SK-N-SH (cell line): Measurements from ENCODE around the gene ECI1. TPM values are rescaled to one million over a fixed set of nuclear protein-coding genes. Genes with fewer than 3 reads are reported as not detected.

ENCODE experiments used
- CTCF ChIA-PET: fragments of 300-600, 350-600 bp; formaldehyde crosslinking; extraction: SDS; loops from one replicate; lab custom pipeline; 2021; lab: Yijun Ruan, JAX
- POLR2A ChIA-PET: fragments of 350-600 bp; sonication (Branson Sonifier 250); formaldehyde crosslinking; extraction: SDS; loops from one replicate; lab custom pipeline; 2020; ENCODE audit warnings: antibody characterized with exemption, inconsistent platforms; lab: Yijun Ruan, JAX
- DNase-seq: peaks from one replicate; pipeline ENCODE4 v3.0.0; 2012
- H2AFZ ChIP-seq: fragments of 200-600 bp; sonication (generic); 2 replicates; pipeline ENCODE4 v1.8.1; 2016; ENCODE audit warnings: antibody characterized with exemption, mild to moderate bottlenecking, low read depth
- H3F3A ChIP-seq: fragments of 200-600 bp; sonication (generic); replicated peaks from 2 replicates; pipeline ENCODE3; 2016; ENCODE audit warnings: antibody characterized with exemption, mild to moderate bottlenecking; ENCODE audit not compliant: insufficient read depth
- H3K27ac ChIP-seq, 2 experiments: fragments of 200-500 bp in 1 of 2; fragments of 200-600 bp in 1 of 2; sonication (Bioruptor generic) in 1 of 2; sonication (generic), shearing (Covaris generic) in 1 of 2; 2 replicates each; pipeline versions ENCODE4 v1.5.1 to v1.6.1; 2014 to 2016; ENCODE audit warnings: low read depth in 2 of 2, inconsistent platforms in 1 of 2, low read length in 1 of 2, mild to moderate bottlenecking in 1 of 2, mixed read lengths in 1 of 2
- H3K27me3 ChIP-seq: fragments of 200-600 bp; sonication (generic), shearing (Covaris generic); 2 replicates; pipeline ENCODE4 v1.6.1; 2016; ENCODE audit warnings: mixed run types; ENCODE audit not compliant: insufficient read depth
- H3K36me3 ChIP-seq, 2 experiments: fragments of 200-500 bp in 1 of 2; fragments of 200-600 bp in 1 of 2; sonication (Bioruptor generic) in 1 of 2; sonication (generic) in 1 of 2; replicated peaks in 1 of 2; 2 replicates each; pipeline versions ENCODE3 to v1.5.1; 2014 to 2016; ENCODE audit warnings: low read length in 1 of 2, mild to moderate bottlenecking in 1 of 2; ENCODE audit not compliant: insufficient read depth in 2 of 2, control insufficient read depth in 1 of 2
- H3K4me1 ChIP-seq, 2 experiments: fragments of 200-500 bp in 1 of 2; fragments of 200-600 bp in 1 of 2; sonication (Bioruptor generic) in 1 of 2; sonication (generic), shearing (Covaris generic) in 1 of 2; 2 replicates each; pipeline versions ENCODE4 v1.5.1 to v1.6.1; 2014 to 2016; ENCODE audit warnings: low read depth in 1 of 2, low read length in 1 of 2, mixed run types in 1 of 2; ENCODE audit not compliant: insufficient read depth in 2 of 2, control insufficient read depth in 1 of 2
- H3K4me2 ChIP-seq: fragments of 200-600 bp; sonication (generic), shearing (Covaris generic); 2 replicates; pipeline ENCODE4 v1.6.1; 2017; ENCODE audit warnings: mixed run types
- H3K4me3 ChIP-seq, 2 experiments: fragments of 200-500 bp in 1 of 2; fragments of 200-600 bp in 1 of 2; sonication (Bioruptor generic) in 1 of 2; sonication (generic), shearing (Covaris generic) in 1 of 2; 2 replicates each; pipeline versions ENCODE4 v1.5.1 to v1.8.1; 2014 to 2016; ENCODE audit warnings: low read depth in 2 of 2, inconsistent platforms in 1 of 2, low read length in 1 of 2, mild to moderate bottlenecking in 1 of 2, mixed read lengths in 1 of 2, moderate library complexity in 1 of 2
- H3K79me2 ChIP-seq: fragments of 200-600 bp; sonication (generic); 2 replicates; pipeline ENCODE4 v1.8.1; 2017; ENCODE audit warnings: mild to moderate bottlenecking; ENCODE audit not compliant: insufficient read depth
- H3K9ac ChIP-seq: fragments of 200-600 bp; sonication (generic); 2 replicates; pipeline ENCODE4 v1.6.1; 2017; ENCODE audit warnings: mixed run types
- H3K9me2 ChIP-seq: fragments of 200-600 bp; sonication (generic); 2 replicates; pipeline ENCODE4 v1.6.1; 2017; ENCODE audit warnings: mixed run types
- H3K9me3 ChIP-seq: fragments of 200-600 bp; sonication (generic); 2 replicates; pipeline ENCODE4 v1.6.1; 2017; ENCODE audit warnings: mixed run types, mild to moderate bottlenecking, moderate library complexity
- H4K20me1 ChIP-seq: fragments of 200-600 bp; sonication (generic); 2 replicates; pipeline ENCODE4 v1.6.1; 2017; ENCODE audit warnings: mild to moderate bottlenecking, mixed run types; ENCODE audit not compliant: insufficient read depth
- CHD2 ChIP-seq: fragments of 150-350 bp; IDR thresholded peaks from 2 replicates; pipeline ENCODE4 v1.6.1; 2018; ENCODE audit warnings: low read length; ENCODE audit not compliant: partially characterized antibody
- EZH2phosphoT487 ChIP-seq: fragments of 200-600 bp; sonication (generic); IDR thresholded peaks from 2 replicates; pipeline ENCODE4 v1.6.1; 2017; ENCODE audit warnings: low read depth, mixed run types, mild to moderate bottlenecking, antibody characterized with exemption, moderate library complexity, borderline replicate concordance
- RAD21 ChIP-seq: IDR thresholded peaks from 2 replicates; pipeline ENCODE4 v1.6.1; 2012; ENCODE audit warnings: mild to moderate bottlenecking, low read length
- SMC3 ChIP-seq: IDR thresholded peaks from 2 replicates; pipeline ENCODE4 v1.6.1; 2012; ENCODE audit warnings: low read depth, low read length, improper control_type of control experiment
- WGBS: methylation state at CpG from one replicate; pipeline ENCODE4 v1.1.6; 2017; ENCODE audit warnings: low lambda C conversion rate; 5-methylcytosine and 5-hydroxymethylcytosine counted together
- polyA plus RNA-seq, 3 experiments: library from polyadenylated mRNA; depleted of rRNA; stranded (reverse); fragments of >200 nt; gene quantifications; 2 replicates each; pipeline ENCODE4 v1.2.3, GENCODE V29; 2012
- TF ChIP-seq, protein P1 (sequence below): IDR thresholded peaks from 2 replicates; pipeline ENCODE4 v1.6.1; 2012; ENCODE audit warnings: mild to moderate bottlenecking, low read depth, low read length, moderate library complexity
- TF ChIP-seq, protein P2 (sequence below): fragments of 200-600 bp; sonication (generic); IDR thresholded peaks from 2 replicates; pipeline ENCODE4 v1.6.1; 2017; ENCODE audit warnings: antibody characterized with exemption, mild to moderate bottlenecking, moderate library complexity

Gene ECI1
- polyA plus RNA-seq, 1 of the 3 experiments (the other 2 are of a cell fraction) = 61.8 TPM

DNA sequence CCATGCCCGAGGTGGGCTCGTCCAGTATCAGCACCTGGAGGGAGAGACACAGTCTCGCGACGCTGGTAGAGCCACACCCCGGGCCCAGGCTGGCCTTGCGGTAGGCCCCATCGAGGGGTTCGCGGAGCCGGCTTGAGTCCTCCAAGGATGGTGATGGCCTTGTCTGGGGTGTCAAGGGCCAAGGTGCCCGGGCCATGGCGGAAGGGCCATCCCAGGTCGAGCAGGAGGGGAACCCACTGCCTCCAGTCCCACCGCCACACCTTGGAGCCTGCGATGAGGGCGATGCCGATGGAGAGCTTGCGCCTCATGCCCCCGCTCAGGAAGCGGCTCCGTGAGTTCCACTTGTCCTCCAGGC lies 46.1 kb upstream of the ECI1 start (continued):
- TF ChIP-seq, protein P1, sequence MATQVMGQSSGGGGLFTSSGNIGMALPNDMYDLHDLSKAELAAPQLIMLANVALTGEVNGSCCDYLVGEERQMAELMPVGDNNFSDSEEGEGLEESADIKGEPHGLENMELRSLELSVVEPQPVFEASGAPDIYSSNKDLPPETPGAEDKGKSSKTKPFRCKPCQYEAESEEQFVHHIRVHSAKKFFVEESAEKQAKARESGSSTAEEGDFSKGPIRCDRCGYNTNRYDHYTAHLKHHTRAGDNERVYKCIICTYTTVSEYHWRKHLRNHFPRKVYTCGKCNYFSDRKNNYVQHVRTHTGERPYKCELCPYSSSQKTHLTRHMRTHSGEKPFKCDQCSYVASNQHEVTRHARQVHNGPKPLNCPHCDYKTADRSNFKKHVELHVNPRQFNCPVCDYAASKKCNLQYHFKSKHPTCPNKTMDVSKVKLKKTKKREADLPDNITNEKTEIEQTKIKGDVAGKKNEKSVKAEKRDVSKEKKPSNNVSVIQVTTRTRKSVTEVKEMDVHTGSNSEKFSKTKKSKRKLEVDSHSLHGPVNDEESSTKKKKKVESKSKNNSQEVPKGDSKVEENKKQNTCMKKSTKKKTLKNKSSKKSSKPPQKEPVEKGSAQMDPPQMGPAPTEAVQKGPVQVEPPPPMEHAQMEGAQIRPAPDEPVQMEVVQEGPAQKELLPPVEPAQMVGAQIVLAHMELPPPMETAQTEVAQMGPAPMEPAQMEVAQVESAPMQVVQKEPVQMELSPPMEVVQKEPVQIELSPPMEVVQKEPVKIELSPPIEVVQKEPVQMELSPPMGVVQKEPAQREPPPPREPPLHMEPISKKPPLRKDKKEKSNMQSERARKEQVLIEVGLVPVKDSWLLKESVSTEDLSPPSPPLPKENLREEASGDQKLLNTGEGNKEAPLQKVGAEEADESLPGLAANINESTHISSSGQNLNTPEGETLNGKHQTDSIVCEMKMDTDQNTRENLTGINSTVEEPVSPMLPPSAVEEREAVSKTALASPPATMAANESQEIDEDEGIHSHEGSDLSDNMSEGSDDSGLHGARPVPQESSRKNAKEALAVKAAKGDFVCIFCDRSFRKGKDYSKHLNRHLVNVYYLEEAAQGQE = no peak
- TF ChIP-seq SMC3 = no peak
- TF ChIP-seq, all 33 proteins: peak for 0

DNA sequence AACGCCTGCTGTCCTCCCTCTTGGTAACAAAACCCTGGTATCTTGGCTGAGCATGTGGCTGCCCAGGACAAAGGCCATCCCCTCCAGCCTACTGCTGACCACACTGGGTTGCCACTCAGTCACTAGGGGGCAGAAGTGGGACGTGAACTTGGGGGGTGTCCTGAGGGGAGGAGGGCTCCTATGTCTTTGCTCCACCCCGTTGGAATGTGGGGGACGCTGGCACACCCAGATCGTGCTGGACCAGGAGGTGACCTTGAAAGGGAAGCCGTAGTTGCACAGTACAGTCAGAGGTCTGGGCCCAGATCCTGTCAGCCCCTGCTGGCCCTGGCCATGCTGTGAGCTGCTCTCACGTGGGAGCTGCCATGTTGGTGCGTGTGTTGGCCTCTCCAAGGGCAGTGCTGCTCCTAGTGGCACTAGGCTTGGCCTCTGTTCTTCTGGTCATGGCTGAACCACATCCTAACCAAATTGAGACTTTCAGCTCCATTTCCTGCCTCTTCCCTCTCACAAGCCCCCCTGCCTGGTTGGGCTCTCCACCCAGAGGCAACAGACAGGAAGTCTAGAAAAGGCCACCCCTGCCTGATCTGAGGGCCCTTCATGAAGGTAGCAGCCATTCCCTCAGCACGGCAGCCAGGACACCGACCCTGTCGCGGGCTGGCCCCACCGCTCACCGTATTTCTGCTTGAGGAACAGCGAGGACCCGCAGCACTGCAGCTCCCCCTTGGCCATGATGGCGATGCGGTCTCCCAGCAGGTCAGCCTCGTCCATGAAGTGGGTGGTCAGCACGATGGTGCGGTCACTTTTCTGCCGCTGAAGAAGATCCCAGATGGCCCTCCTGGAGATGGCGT lies 45.5 kb upstream of the ECI1 start:
- H3K9me3 ChIP-seq = no peaks in the 10 kb centered on the region
- no peaks in the 10 kb centered on the region for H3K9me2 ChIP-seq
- WGBS = 88% methylated on average over 19 of the region's 23 CpGs
- no peaks in the 10 kb centered on the region; a peak in 1 of 4 replicates for H3K4me1 ChIP-seq
- no peaks in the 10 kb centered on the region for H4K20me1 ChIP-seq
- H3K36me3 ChIP-seq = peaks cover 0 to 3% of the 10 kb centered on the region in 2 experiments
- POLR2A ChIA-PET = no interaction called here
- no peaks in the 10 kb centered on the region for H3K27me3 ChIP-seq
- no peaks in the 10 kb centered on the region for H3K79me2 ChIP-seq
- TF ChIP-seq RAD21 = peak; percentile 55
- TF ChIP-seq EZH2phosphoT487 = no peak
- TF ChIP-seq, protein P2, sequence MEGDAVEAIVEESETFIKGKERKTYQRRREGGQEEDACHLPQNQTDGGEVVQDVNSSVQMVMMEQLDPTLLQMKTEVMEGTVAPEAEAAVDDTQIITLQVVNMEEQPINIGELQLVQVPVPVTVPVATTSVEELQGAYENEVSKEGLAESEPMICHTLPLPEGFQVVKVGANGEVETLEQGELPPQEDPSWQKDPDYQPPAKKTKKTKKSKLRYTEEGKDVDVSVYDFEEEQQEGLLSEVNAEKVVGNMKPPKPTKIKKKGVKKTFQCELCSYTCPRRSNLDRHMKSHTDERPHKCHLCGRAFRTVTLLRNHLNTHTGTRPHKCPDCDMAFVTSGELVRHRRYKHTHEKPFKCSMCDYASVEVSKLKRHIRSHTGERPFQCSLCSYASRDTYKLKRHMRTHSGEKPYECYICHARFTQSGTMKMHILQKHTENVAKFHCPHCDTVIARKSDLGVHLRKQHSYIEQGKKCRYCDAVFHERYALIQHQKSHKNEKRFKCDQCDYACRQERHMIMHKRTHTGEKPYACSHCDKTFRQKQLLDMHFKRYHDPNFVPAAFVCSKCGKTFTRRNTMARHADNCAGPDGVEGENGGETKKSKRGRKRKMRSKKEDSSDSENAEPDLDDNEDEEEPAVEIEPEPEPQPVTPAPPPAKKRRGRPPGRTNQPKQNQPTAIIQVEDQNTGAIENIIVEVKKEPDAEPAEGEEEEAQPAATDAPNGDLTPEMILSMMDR = peak; percentile 56
- TF ChIP-seq CHD2 = no peak
- peak; percentile 51 for TF ChIP-seq SMC3
- TF ChIP-seq, all 33 proteins: peak for 3
- peak; percentile 82 for DNase-seq
- no peak overlapping the region for H3K27ac ChIP-seq
- no peaks in the 10 kb centered on the region for H3F3A ChIP-seq
- H3K4me2 ChIP-seq = no peak overlapping the region
- H2AFZ ChIP-seq = no peak overlapping the region
- no peak overlapping the region for H3K9ac ChIP-seq
- H3K4me3 ChIP-seq = no peak overlapping the region
- CTCF ChIA-PET = interaction anchor here (0.7 to 2.8 kb wide), 10 partner anchors 10 to 204 kb away, joined by 3 to 11 read pairs (median 4); partner anchors contain the start of genes ABCA3 and ECI1
